ENCODE results near the gene RIPK4.
"Not testable (repeated sequence)": the region's sequence is repeated elsewhere in the genome, so short reads cannot be mapped to it uniquely, and the experiment has no call there.

The RIPK4 gene

GRCh38 chr21:41733951-41734689, 32.7 kb downstream of the RIPK4 start:
- no peak for DNase-seq

- no peak for DNase-seq
Observed at GRCh38 chr21:41731081-41731480, 35.8 kb downstream of the RIPK4 start.

GRCh38 chr21:41730367-41730765, 36.5 kb downstream of the RIPK4 start:
- DNase-seq, result no peak

- DNase-seq, result no peak
Observed at GRCh38 chr21:41729701-41730366, 37.0 kb downstream of the RIPK4 start.

GRCh38 chr21:41727784-41728763, 38.8 kb downstream of the RIPK4 start:
- no peak for DNase-seq

- DNase-seq, result no peak
Observed at GRCh38 chr21:41726970-41727783, 39.7 kb downstream of the RIPK4 start.

- no peak for DNase-seq
Observed at GRCh38 chr21:41726630-41726969, 40.3 kb downstream of the RIPK4 start.

GRCh38 chr21:41726058-41726558, 40.7 kb downstream of the RIPK4 start:
- no peak for DNase-seq

- no peak for DNase-seq
Observed at GRCh38 chr21:41725421-41726031, 41.3 kb downstream of the RIPK4 start.

GRCh38 chr21:41723835-41724234, 43.0 kb downstream of the RIPK4 start:
- DNase-seq, result not testable (repeated sequence)

GRCh38 chr21:41722052-41723018, 44.5 kb downstream of the RIPK4 start:
- DNase-seq, result no peak

GRCh38 chr21:41720250-41720649, 46.6 kb downstream of the RIPK4 start:
- no peak for DNase-seq

GRCh38 chr21:41719691-41720090, 47.2 kb downstream of the RIPK4 start:
- DNase-seq, result no peak

GRCh38 chr21:41717573-41718330, 49.1 kb downstream of the RIPK4 start:
- DNase-seq, result no peak

GRCh38 chr21:41716751-41717150, 50.1 kb downstream of the RIPK4 start:
- DNase-seq, result no peak

- DNase-seq, result no peak
Observed at GRCh38 chr21:41715649-41716281, 51.1 kb downstream of the RIPK4 start.

GRCh38 chr21:41714299-41714865, 52.5 kb downstream of the RIPK4 start:
- not testable (repeated sequence) for DNase-seq

GRCh38 chr21:41713495-41714281, 53.2 kb downstream of the RIPK4 start:
- DNase-seq, result no peak

Measured in stimulated activated CD4-positive, alpha-beta T cell treated with anti-CD3 and anti-CD28 coated beads, Interleukin-1b, Interleukin-23, amount 100 ng/mL, for 48 hours (primary cell).